SK-N-SH (cell line): ENCODE data around the gene MCF2L. TPM values are rescaled to one million over a fixed set of nuclear protein-coding genes. Genes with fewer than 3 reads are reported as not detected.

ENCODE experiments used
- CTCF ChIA-PET: fragments of 300-600, 350-600 bp; formaldehyde crosslinking; extraction: SDS; loops from one replicate; lab custom pipeline; 2021; lab: Yijun Ruan, JAX
- POLR2A ChIA-PET: fragments of 350-600 bp; sonication (Branson Sonifier 250); formaldehyde crosslinking; extraction: SDS; loops from one replicate; lab custom pipeline; 2020; ENCODE audit warnings: antibody characterized with exemption, inconsistent platforms; lab: Yijun Ruan, JAX
- DNase-seq: peaks from one replicate; pipeline ENCODE4 v3.0.0; 2012
- H2AFZ ChIP-seq: fragments of 200-600 bp; sonication (generic); 2 replicates; pipeline ENCODE4 v1.8.1; 2016; ENCODE audit warnings: antibody characterized with exemption, mild to moderate bottlenecking, low read depth
- H3F3A ChIP-seq: fragments of 200-600 bp; sonication (generic); replicated peaks from 2 replicates; pipeline ENCODE3; 2016; ENCODE audit warnings: antibody characterized with exemption, mild to moderate bottlenecking; ENCODE audit not compliant: insufficient read depth
- H3K27ac ChIP-seq, 2 experiments: fragments of 200-500 bp in 1 of 2; fragments of 200-600 bp in 1 of 2; sonication (Bioruptor generic) in 1 of 2; sonication (generic), shearing (Covaris generic) in 1 of 2; 2 replicates each; pipeline versions ENCODE4 v1.5.1 to v1.6.1; 2014 to 2016; ENCODE audit warnings: low read depth in 2 of 2, inconsistent platforms in 1 of 2, low read length in 1 of 2, mild to moderate bottlenecking in 1 of 2, mixed read lengths in 1 of 2
- H3K27me3 ChIP-seq: fragments of 200-600 bp; sonication (generic), shearing (Covaris generic); 2 replicates; pipeline ENCODE4 v1.6.1; 2016; ENCODE audit warnings: mixed run types; ENCODE audit not compliant: insufficient read depth
- H3K36me3 ChIP-seq, 2 experiments: fragments of 200-500 bp in 1 of 2; fragments of 200-600 bp in 1 of 2; sonication (Bioruptor generic) in 1 of 2; sonication (generic) in 1 of 2; replicated peaks in 1 of 2; 2 replicates each; pipeline versions ENCODE3 to v1.5.1; 2014 to 2016; ENCODE audit warnings: low read length in 1 of 2, mild to moderate bottlenecking in 1 of 2; ENCODE audit not compliant: insufficient read depth in 2 of 2, control insufficient read depth in 1 of 2
- H3K4me1 ChIP-seq, 2 experiments: fragments of 200-500 bp in 1 of 2; fragments of 200-600 bp in 1 of 2; sonication (Bioruptor generic) in 1 of 2; sonication (generic), shearing (Covaris generic) in 1 of 2; 2 replicates each; pipeline versions ENCODE4 v1.5.1 to v1.6.1; 2014 to 2016; ENCODE audit warnings: low read depth in 1 of 2, low read length in 1 of 2, mixed run types in 1 of 2; ENCODE audit not compliant: insufficient read depth in 2 of 2, control insufficient read depth in 1 of 2
- H3K4me2 ChIP-seq: fragments of 200-600 bp; sonication (generic), shearing (Covaris generic); 2 replicates; pipeline ENCODE4 v1.6.1; 2017; ENCODE audit warnings: mixed run types
- H3K4me3 ChIP-seq, 2 experiments: fragments of 200-500 bp in 1 of 2; fragments of 200-600 bp in 1 of 2; sonication (Bioruptor generic) in 1 of 2; sonication (generic), shearing (Covaris generic) in 1 of 2; 2 replicates each; pipeline versions ENCODE4 v1.5.1 to v1.8.1; 2014 to 2016; ENCODE audit warnings: low read depth in 2 of 2, inconsistent platforms in 1 of 2, low read length in 1 of 2, mild to moderate bottlenecking in 1 of 2, mixed read lengths in 1 of 2, moderate library complexity in 1 of 2
- H3K79me2 ChIP-seq: fragments of 200-600 bp; sonication (generic); 2 replicates; pipeline ENCODE4 v1.8.1; 2017; ENCODE audit warnings: mild to moderate bottlenecking; ENCODE audit not compliant: insufficient read depth
- H3K9ac ChIP-seq: fragments of 200-600 bp; sonication (generic); 2 replicates; pipeline ENCODE4 v1.6.1; 2017; ENCODE audit warnings: mixed run types
- H3K9me2 ChIP-seq: fragments of 200-600 bp; sonication (generic); 2 replicates; pipeline ENCODE4 v1.6.1; 2017; ENCODE audit warnings: mixed run types
- H3K9me3 ChIP-seq: fragments of 200-600 bp; sonication (generic); 2 replicates; pipeline ENCODE4 v1.6.1; 2017; ENCODE audit warnings: mixed run types, mild to moderate bottlenecking, moderate library complexity
- H4K20me1 ChIP-seq: fragments of 200-600 bp; sonication (generic); 2 replicates; pipeline ENCODE4 v1.6.1; 2017; ENCODE audit warnings: mild to moderate bottlenecking, mixed run types; ENCODE audit not compliant: insufficient read depth
- FOSL2 ChIP-seq: IDR thresholded peaks from 2 replicates; pipeline ENCODE4 v1.4.0; 2012; ENCODE audit warnings: low read depth, mild to moderate bottlenecking, moderate library complexity, borderline replicate concordance
- FOXJ3 ChIP-seq: sonication (generic); formaldehyde crosslinking; IDR thresholded peaks from 2 replicates; pipeline ENCODE4 v1.5.1; 2020; ENCODE audit warnings: mild to moderate bottlenecking, missing genetic modification reagents
- FOXM1 ChIP-seq: IDR thresholded peaks from 2 replicates; pipeline ENCODE4 v1.4.0; 2012; ENCODE audit warnings: low read depth, mild to moderate bottlenecking
- GABPA ChIP-seq: IDR thresholded peaks from 2 replicates; pipeline ENCODE4 v1.4.0; 2012; ENCODE audit warnings: low read depth, mild to moderate bottlenecking
- MXI1 ChIP-seq: IDR thresholded peaks from 2 replicates; pipeline ENCODE4 v1.6.1; 2012; ENCODE audit warnings: mild to moderate bottlenecking, low read depth, low read length, improper control_type of control experiment
- NRF1 ChIP-seq: IDR thresholded peaks from 2 replicates; pipeline ENCODE4 v1.6.1; 2012; ENCODE audit warnings: low read depth, mild to moderate bottlenecking, low read length
- RCOR1 ChIP-seq: fragments of 150-350 bp; IDR thresholded peaks from 2 replicates; pipeline ENCODE4 v1.6.1; 2017; ENCODE audit warnings: antibody characterized with exemption, low read length
- SMC3 ChIP-seq: IDR thresholded peaks from 2 replicates; pipeline ENCODE4 v1.6.1; 2012; ENCODE audit warnings: low read depth, low read length, improper control_type of control experiment
- TAF1 ChIP-seq: IDR thresholded peaks from 2 replicates; pipeline ENCODE4 v1.6.1; 2012; ENCODE audit warnings: low read depth, mild to moderate bottlenecking, low read length, moderate library complexity, borderline replicate concordance
- TEAD4 ChIP-seq: IDR thresholded peaks from 2 replicates; pipeline ENCODE4 v1.4.0; 2012; ENCODE audit warnings: mild to moderate bottlenecking, borderline replicate concordance; ENCODE audit not compliant: insufficient read depth
- WGBS: methylation state at CpG from one replicate; pipeline ENCODE4 v1.1.6; 2017; ENCODE audit warnings: low lambda C conversion rate; 5-methylcytosine and 5-hydroxymethylcytosine counted together
- polyA plus RNA-seq, 3 experiments: library from polyadenylated mRNA; depleted of rRNA; stranded (reverse); fragments of >200 nt; gene quantifications; 2 replicates each; pipeline ENCODE4 v1.2.3, GENCODE V29; 2012
- TF ChIP-seq, protein P1 (sequence below): fragments of 150-350 bp; IDR thresholded peaks from 2 replicates; pipeline ENCODE4 v1.6.1; 2016; ENCODE audit warnings: mild to moderate bottlenecking, low read depth, low read length
- TF ChIP-seq, protein P2 (sequence below): IDR thresholded peaks from 2 replicates; pipeline ENCODE4; 2012
- TF ChIP-seq, protein P3 (sequence below): IDR thresholded peaks from 2 replicates; pipeline ENCODE4 v1.4.0; 2012; ENCODE audit warnings: low read depth
- TF ChIP-seq, protein P4 (sequence below): fragments of 200-600 bp; sonication (generic); IDR thresholded peaks from 2 replicates; pipeline ENCODE4 v1.6.1; 2017; ENCODE audit warnings: antibody characterized with exemption, mild to moderate bottlenecking, moderate library complexity

The MCF2L gene
- polyA plus RNA-seq, 1 of the 3 experiments (the other 2 are of a cell fraction): 0.56 TPM

DNA sequence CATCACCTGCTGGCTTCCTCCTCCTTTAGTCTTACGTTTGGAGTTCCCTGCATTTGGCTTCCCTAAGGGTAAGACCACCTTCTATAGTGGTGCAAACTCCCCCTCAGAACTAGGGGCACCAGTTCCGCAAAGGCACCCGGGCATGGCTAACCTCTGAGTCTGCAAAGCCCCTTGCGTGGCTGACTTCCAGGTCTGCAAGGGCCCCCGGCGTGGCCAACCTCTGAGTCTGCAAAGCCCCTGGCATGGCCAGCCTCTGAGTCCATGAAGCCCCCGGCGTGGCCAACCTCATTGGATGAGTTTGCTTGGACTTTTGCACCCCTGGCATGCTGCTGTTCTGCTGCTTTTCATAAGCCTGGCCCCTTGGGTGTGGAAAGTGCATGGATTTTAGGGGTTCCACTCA, 5.1 kb downstream of the MCF2L start:
- Histone ChIP-seq H3K9ac (no peak overlapping the region), H3K4me2 (no peak overlapping the region)
- WGBS: 49% methylated on average over 6 of the region's 8 CpGs

DNA sequence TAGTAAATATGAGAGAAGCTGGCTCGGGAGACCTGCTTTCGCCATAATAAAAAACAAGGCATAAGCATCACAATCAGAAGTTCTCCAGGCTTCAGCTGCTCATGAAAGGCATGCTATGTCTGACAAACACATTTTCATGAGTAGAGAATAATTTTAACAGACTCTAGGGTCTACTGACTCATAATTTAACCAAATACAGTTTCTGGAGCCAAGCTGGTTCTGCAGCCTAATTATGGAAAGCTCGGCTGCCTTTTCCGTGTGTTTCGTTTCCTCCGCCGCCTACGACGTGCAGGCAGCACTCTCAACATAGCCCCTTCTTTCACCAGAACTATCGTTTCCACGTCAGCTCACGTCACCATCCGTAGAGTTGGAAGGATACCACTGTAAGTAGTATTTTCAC, 5.7 kb downstream of the MCF2L start:
- no peak for DNase-seq
- no peaks in the 10 kb centered on the region for H3K9me3 ChIP-seq
- H3K4me2 ChIP-seq: no peak overlapping the region
- H3K9ac ChIP-seq: no peak overlapping the region
- H3K4me1 ChIP-seq: peaks cover 0 to 30% of the 10 kb centered on the region in 2 experiments; a peak in 2 of 4 replicates
- no peaks in the 10 kb centered on the region for H3K36me3 ChIP-seq
- no peak overlapping the region for H2AFZ ChIP-seq
- no peaks in the 10 kb centered on the region for H4K20me1 ChIP-seq
- ChIA-PET POLR2A (no interaction called here), CTCF (interaction anchor here (1.2 to 1.9 kb wide), 4 partner anchors 11 to 32 kb away, joined by 3 to 7 read pairs (median 4); no protein-coding TSS in a partner anchor)
- no peaks in the 10 kb centered on the region for H3K79me2 ChIP-seq
- peaks cover 19% of the 10 kb centered on the region for H3K27me3 ChIP-seq
- no peaks in the 10 kb centered on the region for H3F3A ChIP-seq
- no peak overlapping the region for H3K4me3 ChIP-seq
- WGBS: 67% methylated on average over 13 of the region's 13 CpGs
- no peaks in the 10 kb centered on the region for H3K9me2 ChIP-seq
- TF ChIP-seq, protein P1, sequence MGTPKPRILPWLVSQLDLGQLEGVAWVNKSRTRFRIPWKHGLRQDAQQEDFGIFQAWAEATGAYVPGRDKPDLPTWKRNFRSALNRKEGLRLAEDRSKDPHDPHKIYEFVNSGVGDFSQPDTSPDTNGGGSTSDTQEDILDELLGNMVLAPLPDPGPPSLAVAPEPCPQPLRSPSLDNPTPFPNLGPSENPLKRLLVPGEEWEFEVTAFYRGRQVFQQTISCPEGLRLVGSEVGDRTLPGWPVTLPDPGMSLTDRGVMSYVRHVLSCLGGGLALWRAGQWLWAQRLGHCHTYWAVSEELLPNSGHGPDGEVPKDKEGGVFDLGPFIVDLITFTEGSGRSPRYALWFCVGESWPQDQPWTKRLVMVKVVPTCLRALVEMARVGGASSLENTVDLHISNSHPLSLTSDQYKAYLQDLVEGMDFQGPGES: no peak
- no peak for TF ChIP-seq SMC3
- no peak overlapping the region for H3K27ac ChIP-seq

More for the DNA sequence above, 5.1 kb downstream of the MCF2L start:
- TF ChIP-seq FOXM1 (no peak), RCOR1 (no peak), FOSL2 (no peak), NRF1 (no peak), TEAD4 (no peak), SMC3 (no peak), MXI1 (no peak), TAF1 (no peak), FOXJ3 (no peak), GABPA (no peak)
- TF ChIP-seq, protein P1: no peak
- TF ChIP-seq, protein P2, sequence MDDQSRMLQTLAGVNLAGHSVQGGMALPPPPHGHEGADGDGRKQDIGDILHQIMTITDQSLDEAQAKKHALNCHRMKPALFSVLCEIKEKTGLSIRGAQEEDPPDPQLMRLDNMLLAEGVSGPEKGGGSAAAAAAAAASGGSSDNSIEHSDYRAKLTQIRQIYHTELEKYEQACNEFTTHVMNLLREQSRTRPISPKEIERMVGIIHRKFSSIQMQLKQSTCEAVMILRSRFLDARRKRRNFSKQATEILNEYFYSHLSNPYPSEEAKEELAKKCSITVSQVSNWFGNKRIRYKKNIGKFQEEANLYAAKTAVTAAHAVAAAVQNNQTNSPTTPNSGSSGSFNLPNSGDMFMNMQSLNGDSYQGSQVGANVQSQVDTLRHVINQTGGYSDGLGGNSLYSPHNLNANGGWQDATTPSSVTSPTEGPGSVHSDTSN: no peak
- TF ChIP-seq, protein P3, sequence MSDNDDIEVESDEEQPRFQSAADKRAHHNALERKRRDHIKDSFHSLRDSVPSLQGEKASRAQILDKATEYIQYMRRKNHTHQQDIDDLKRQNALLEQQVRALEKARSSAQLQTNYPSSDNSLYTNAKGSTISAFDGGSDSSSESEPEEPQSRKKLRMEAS: no peak
- TF ChIP-seq, protein P4, sequence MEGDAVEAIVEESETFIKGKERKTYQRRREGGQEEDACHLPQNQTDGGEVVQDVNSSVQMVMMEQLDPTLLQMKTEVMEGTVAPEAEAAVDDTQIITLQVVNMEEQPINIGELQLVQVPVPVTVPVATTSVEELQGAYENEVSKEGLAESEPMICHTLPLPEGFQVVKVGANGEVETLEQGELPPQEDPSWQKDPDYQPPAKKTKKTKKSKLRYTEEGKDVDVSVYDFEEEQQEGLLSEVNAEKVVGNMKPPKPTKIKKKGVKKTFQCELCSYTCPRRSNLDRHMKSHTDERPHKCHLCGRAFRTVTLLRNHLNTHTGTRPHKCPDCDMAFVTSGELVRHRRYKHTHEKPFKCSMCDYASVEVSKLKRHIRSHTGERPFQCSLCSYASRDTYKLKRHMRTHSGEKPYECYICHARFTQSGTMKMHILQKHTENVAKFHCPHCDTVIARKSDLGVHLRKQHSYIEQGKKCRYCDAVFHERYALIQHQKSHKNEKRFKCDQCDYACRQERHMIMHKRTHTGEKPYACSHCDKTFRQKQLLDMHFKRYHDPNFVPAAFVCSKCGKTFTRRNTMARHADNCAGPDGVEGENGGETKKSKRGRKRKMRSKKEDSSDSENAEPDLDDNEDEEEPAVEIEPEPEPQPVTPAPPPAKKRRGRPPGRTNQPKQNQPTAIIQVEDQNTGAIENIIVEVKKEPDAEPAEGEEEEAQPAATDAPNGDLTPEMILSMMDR: no peak
- no peak overlapping the region for H3K27ac ChIP-seq
- no peaks in the 10 kb centered on the region for H3K9me3 ChIP-seq
- no peaks in the 10 kb centered on the region for H3K79me2 ChIP-seq
- H3K4me1 ChIP-seq: peaks cover 0 to 25% of the 10 kb centered on the region in 2 experiments; a peak in 2 of 4 replicates
- no peak overlapping the region for H3K4me3 ChIP-seq
- H3K27me3 ChIP-seq: peaks cover 23% of the 10 kb centered on the region
- ChIA-PET CTCF (interaction anchor here (1.4 to 1.9 kb wide), 3 partner anchors 27 to 31 kb away, joined by 4 to 7 read pairs (median 4); no protein-coding TSS in a partner anchor), POLR2A (no interaction called here)
- no peaks in the 10 kb centered on the region for H4K20me1 ChIP-seq
- H2AFZ ChIP-seq: no peak overlapping the region
- H3K9me2 ChIP-seq: no peaks in the 10 kb centered on the region
- no peaks in the 10 kb centered on the region for H3K36me3 ChIP-seq
- no peak for DNase-seq
- H3F3A ChIP-seq: no peaks in the 10 kb centered on the region
